ENCODE data around the gene SAFB.

SAFB gene

DNA sequence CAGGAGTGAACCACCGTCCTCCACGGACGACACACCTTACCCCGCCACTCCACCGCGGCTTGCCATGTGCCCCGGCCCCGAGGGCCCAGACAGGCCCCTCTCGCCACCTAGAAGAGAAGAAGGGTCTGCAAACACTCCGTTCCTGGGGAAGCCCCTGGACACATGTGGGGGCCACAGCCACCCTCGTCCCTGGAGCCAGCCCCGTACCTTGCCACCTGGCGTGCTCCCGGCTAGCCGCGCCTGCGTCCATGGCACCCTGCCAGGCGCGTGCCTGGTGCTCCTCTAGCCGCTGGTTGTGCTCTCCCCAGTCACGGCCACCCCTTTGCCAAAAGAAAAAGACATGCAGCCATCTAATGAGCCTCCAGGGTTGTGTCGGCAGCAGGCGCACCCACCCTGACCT is 35.2 kb upstream of the SAFB start:
- peaks cover 17% of the 10 kb centered on the region for H3K4me1 ChIP-seq (ENCODE audit: insufficient read depth, low read length)
- H3K27ac ChIP-seq (ENCODE audit: low read depth, low read length): no peak overlapping the region
- WGBS: 95% methylated on average over 23 of the region's 23 CpGs

DNA sequence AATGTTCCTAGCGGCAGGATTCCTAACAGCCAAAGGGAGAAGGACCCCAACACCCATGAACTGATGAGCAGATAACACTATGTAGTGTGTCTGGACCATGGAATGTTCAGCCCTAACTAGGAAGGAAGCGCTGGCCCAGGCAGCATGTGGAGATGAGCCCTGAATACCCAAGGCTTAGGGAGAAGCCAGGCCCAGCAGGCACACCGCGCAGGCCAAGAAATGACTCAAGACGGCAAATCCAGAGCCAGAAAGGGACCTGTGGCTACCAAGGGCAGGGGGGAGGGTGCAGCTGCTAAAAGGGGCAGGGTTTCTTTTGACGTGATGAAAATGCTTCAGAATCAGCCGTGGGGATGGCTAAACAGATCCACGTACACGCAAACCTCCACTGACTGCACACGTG is 34.4 kb upstream of the SAFB start:
- peaks cover 65% of the 10 kb centered on the region for H3K36me3 ChIP-seq (ENCODE audit: insufficient read depth, low read length)

More for the DNA sequence above, 35.2 kb upstream of the SAFB start:
- Histone ChIP-seq H3K9me3 (ENCODE audit: insufficient read depth, low read depth, low read length) (no peaks in the 10 kb centered on the region), H3K4me3 (ENCODE audit: low read length) (no peak overlapping the region), H3K36me3 (ENCODE audit: insufficient read depth, low read length) (peaks cover 58% of the 10 kb centered on the region), H3K27me3 (ENCODE audit: insufficient read depth, low read length) (no peaks in the 10 kb centered on the region), H3K9ac (ENCODE audit: low read depth, low read length) (no peak overlapping the region)

DNA sequence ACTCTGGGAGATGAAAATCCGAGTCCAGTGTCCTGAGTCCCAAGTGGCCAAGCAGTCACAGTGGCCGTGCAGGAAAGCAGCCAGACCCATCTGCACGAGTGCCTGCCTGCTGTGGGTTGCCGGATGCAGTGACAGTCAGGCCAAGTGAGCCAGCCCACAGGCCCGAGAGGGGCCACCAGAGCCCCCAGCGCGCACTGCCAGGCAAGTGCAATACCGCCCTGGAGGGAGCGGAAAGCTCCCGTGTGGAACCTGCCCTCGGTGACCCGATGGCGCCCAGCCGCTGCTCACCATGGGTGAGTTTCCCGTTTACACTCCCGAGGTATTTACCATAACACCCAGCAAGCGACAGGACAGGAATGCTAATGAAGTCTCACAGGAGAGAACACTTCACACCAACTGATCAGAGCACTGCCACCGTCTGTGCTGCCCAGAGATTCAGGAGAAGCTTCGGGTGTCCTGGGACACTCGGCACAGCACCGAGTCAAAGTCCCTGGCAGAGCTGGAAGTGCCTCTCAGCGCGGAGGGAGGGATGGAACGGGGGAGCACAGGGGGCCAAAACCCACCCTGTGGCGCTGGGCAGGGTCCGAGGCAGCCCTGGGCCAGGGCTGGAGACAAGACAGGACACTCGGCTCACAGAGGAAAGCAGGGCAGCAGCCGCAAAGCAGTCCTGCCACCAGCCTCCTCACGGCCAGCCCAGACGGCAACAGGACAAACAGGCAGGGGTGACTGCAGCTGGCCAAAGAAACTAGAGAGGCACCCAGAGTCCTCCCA is 33.8 kb upstream of the SAFB start:
- no peaks in the 10 kb centered on the region for H3K27me3 ChIP-seq (ENCODE audit: insufficient read depth, low read length)
- WGBS: 80% methylated on average over 30 of the region's 30 CpGs
- no peak overlapping the region for H3K4me3 ChIP-seq (ENCODE audit: low read length)
- no peaks in the 10 kb centered on the region for H3K9me3 ChIP-seq (ENCODE audit: insufficient read depth, low read depth, low read length)
- peaks cover 17% of the 10 kb centered on the region for H3K4me1 ChIP-seq (ENCODE audit: insufficient read depth, low read length)
- H3K9ac ChIP-seq (ENCODE audit: low read depth, low read length): no peak overlapping the region
- peaks cover 72% of the 10 kb centered on the region for H3K36me3 ChIP-seq (ENCODE audit: insufficient read depth, low read length)
- H3K27ac ChIP-seq (ENCODE audit: low read depth, low read length): peak overlapping the region; percentile 35; the same call in 1 of the 2 replicates

More for the DNA sequence above, 34.4 kb upstream of the SAFB start:
- H3K27me3 ChIP-seq (ENCODE audit: insufficient read depth, low read length): no peaks in the 10 kb centered on the region
- H3K9me3 ChIP-seq (ENCODE audit: insufficient read depth, low read depth, low read length): no peaks in the 10 kb centered on the region
- H3K9ac ChIP-seq (ENCODE audit: low read depth, low read length): no peak overlapping the region
- H3K4me3 ChIP-seq (ENCODE audit: low read length): no peak overlapping the region
- H3K27ac ChIP-seq (ENCODE audit: low read depth, low read length): no peak overlapping the region
- H3K4me1 ChIP-seq (ENCODE audit: insufficient read depth, low read length): peaks cover 17% of the 10 kb centered on the region
- WGBS: 94% methylated on average over 10 of the region's 10 CpGs

DNA sequence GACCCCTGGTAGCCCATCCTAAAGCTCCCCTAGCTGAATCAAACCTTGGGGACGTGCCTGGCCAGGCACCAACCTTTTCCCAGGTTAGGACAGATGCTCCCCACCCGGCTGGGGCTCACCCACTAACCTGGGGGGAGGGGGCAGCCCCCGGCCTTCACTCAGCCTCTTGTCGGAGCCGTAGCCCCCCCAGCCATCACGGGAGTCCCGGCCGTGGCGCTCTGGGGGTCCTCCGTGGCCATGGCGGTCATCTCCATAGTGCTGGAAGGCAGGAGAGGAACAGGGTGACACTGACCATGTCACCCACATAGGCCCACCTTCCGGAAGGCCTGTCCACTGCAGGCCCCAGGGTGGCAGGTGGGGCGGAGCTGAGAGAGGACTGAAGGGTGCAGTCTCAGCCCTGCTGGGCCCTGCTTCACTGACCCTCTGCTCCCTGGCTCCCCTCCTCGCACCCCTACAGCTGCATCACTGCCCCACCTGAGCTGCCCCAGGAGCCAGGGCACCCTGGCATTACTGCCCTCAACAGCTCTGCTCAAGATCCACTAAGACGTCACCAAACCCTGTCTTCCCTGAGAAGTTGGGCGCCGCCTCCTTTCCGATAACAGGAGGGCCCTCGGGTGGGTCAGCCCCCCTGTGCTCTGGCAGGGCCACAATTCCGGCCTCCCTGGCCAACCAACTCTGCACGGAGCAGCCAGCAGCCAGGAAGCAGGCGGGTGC is 32.6 kb upstream of the SAFB start:
- Histone ChIP-seq H3K27me3 (ENCODE audit: insufficient read depth, low read length) (no peaks in the 10 kb centered on the region), H3K27ac (ENCODE audit: low read depth, low read length) (no peak overlapping the region), H3K4me3 (ENCODE audit: low read length) (no peak overlapping the region), H3K9me3 (ENCODE audit: insufficient read depth, low read depth, low read length) (no peaks in the 10 kb centered on the region), H3K36me3 (ENCODE audit: insufficient read depth, low read length) (peaks cover 84% of the 10 kb centered on the region), H3K4me1 (ENCODE audit: insufficient read depth, low read length) (peaks cover 14% of the 10 kb centered on the region), H3K9ac (ENCODE audit: low read depth, low read length) (no peak overlapping the region)
- 95% methylated on average over 22 of the region's 22 CpGs for WGBS

DNA sequence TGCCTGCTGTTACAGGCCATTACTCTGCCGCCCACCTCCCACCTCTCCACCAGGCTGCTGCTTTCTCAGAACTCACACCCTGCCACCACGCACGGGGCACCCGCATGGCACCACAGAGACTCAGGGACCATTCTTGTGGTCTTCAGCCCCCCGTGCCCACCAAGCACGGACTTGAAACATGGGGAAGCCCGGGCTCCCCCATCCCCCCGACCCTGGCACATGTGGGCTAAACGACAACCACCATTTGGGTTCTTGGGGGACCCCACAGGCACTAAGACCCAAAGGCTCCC is 32.1 kb upstream of the SAFB start:
- H3K9ac ChIP-seq (ENCODE audit: low read depth, low read length): no peak overlapping the region
- H3K36me3 ChIP-seq (ENCODE audit: insufficient read depth, low read length): peaks cover 89% of the 10 kb centered on the region

DNA sequence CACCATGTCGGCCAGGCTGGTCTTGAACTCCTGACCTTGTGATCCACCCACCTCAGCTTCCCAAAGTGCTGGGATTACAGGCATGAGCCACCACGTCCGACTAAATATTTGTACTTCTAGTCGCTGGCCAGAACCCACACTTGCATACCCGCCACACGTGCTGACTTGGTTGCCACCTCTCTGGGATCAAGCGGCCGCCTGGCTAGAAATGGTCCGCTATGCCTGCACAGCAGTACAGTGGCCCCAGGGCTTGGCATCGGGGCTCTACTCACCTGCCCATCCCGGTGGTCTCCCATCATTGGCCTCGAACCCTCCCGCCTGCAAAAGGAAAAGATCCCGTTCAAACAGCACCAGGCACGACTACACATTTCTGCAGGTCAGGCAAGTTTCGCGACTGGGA is 31.4 kb upstream of the SAFB start:
- Histone ChIP-seq H3K27me3 (ENCODE audit: insufficient read depth, low read length) (no peaks in the 10 kb centered on the region), H3K9ac (ENCODE audit: low read depth, low read length) (no peak overlapping the region), H3K4me1 (ENCODE audit: insufficient read depth, low read length) (0 out of 2 replicates have a peak, but pooled peaks cover 3% of the 10 kb centered on the region), H3K27ac (ENCODE audit: low read depth, low read length) (no peak overlapping the region), H3K4me3 (ENCODE audit: low read length) (no peak overlapping the region), H3K9me3 (ENCODE audit: insufficient read depth, low read depth, low read length) (no peaks in the 10 kb centered on the region), H3K36me3 (ENCODE audit: insufficient read depth, low read length) (peaks cover 96% of the 10 kb centered on the region)
- WGBS: 96% methylated on average over 17 of the region's 17 CpGs

More for the DNA sequence above, 32.1 kb upstream of the SAFB start:
- no peaks in the 10 kb centered on the region for H3K9me3 ChIP-seq (ENCODE audit: insufficient read depth, low read depth, low read length)
- H3K4me3 ChIP-seq (ENCODE audit: low read length): no peak overlapping the region
- H3K4me1 ChIP-seq (ENCODE audit: insufficient read depth, low read length): 0 out of 2 replicates have a peak, but pooled peaks cover 9% of the 10 kb centered on the region
- H3K27me3 ChIP-seq (ENCODE audit: insufficient read depth, low read length): no peaks in the 10 kb centered on the region
- 96% methylated on average over 9 of the region's 9 CpGs for WGBS
- no peak overlapping the region for H3K27ac ChIP-seq (ENCODE audit: low read depth, low read length)

DNA sequence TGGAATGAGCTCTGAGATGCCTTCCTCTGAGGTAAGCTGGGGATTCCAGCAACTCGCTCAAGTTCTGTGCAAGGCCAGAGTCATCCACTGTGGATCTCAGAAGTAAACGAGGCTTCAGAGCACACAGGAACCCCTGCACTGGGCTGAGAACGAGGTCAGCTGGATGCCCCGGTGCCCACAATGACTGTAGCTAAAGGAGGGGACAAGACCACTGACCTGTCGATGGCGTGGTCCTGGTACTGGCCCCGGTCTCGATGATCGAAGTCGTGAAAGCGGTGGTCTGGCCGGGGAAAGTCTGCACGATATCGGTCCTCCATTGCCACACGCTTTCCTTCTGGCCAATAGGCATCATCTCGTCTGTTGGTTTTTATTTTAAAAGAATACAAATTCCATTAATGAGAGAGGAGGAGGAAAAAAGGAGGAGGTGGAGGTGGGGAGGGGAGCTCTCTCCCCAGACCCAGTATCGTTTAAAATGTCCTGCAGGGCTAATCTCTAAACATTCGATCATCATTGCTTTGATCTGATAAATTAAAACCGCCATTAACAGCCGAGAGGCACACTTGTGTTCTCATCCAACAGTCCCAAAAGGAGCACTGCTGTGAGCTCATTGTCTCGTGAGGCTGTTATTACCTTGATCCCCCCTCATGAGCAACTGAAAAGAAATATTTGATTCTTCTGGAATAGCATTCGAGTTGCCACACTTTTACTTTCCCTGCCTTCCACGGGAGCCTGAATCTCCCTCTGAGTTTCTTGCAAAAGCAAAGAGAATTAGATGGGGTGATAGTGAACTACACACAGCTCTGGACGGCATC is 30.1 kb upstream of the SAFB start:
- H3K4me3 ChIP-seq (ENCODE audit: low read length): no peak overlapping the region
- WGBS: 96% methylated on average over 23 of the region's 24 CpGs
- H3K4me1 ChIP-seq (ENCODE audit: insufficient read depth, low read length): no peaks in the 10 kb centered on the region
- no peak overlapping the region for H3K9ac ChIP-seq (ENCODE audit: low read depth, low read length)
- H3K27ac ChIP-seq (ENCODE audit: low read depth, low read length): no peak overlapping the region
- H3K27me3 ChIP-seq (ENCODE audit: insufficient read depth, low read length): no peaks in the 10 kb centered on the region
- H3K36me3 ChIP-seq (ENCODE audit: insufficient read depth, low read length): peaks cover 98% of the 10 kb centered on the region
- H3K9me3 ChIP-seq (ENCODE audit: insufficient read depth, low read depth, low read length): no peaks in the 10 kb centered on the region

DNA sequence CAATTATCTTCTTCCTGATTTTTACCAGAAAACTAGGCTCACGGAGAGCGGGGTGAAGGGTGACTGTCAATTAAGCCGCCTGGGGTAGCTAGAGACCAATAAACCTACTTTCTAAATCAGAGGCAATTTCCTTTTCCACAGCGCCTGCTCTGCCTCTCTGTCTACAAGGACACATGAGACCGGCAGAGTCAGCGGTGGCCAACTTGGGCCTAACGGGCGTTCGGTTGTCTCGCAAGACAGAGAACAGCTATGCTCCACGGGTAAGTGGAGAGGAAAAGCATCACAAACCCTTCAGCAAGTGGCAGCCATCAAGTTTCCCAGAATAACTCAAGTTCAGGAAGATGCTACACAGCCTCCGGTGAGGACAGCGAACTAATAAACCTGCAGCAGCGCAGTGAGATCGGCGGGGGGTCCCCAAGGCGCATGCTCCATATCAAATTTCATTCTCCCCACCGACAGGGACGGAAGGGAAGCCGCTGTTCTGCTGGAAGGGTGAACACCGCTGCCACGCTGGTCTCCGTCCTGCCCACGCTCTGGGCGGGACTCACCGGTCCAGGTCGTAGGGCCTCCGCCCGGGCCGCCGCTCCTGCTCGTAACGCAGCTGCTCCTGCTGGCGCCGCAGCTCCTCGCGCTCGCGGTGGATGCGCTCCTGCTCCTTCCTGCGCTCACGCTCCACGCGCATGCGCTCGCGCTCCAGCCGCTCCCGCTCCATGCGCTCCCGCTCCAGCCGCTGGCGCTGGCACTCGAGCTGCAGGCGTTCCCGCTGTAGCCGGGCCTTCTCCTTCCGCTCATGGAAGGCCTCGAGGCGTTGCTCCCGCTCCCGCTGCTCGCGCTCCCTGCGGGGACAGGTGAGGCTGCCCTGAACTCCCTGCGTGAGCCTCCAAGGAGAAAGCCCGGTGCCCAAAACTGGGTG is 29.3 kb upstream of the SAFB start:
- Histone ChIP-seq H3K4me3 (ENCODE audit: low read length) (no peak overlapping the region), H3K27me3 (ENCODE audit: insufficient read depth, low read length) (no peaks in the 10 kb centered on the region), H3K9me3 (ENCODE audit: insufficient read depth, low read depth, low read length) (no peaks in the 10 kb centered on the region), H3K9ac (ENCODE audit: low read depth, low read length) (no peak overlapping the region), H3K36me3 (ENCODE audit: insufficient read depth, low read length) (peaks cover 98% of the 10 kb centered on the region), H3K4me1 (ENCODE audit: insufficient read depth, low read length) (no peaks in the 10 kb centered on the region), H3K27ac (ENCODE audit: low read depth, low read length) (no peak overlapping the region)
- WGBS: 96% methylated on average over 67 of the region's 67 CpGs

DNA sequence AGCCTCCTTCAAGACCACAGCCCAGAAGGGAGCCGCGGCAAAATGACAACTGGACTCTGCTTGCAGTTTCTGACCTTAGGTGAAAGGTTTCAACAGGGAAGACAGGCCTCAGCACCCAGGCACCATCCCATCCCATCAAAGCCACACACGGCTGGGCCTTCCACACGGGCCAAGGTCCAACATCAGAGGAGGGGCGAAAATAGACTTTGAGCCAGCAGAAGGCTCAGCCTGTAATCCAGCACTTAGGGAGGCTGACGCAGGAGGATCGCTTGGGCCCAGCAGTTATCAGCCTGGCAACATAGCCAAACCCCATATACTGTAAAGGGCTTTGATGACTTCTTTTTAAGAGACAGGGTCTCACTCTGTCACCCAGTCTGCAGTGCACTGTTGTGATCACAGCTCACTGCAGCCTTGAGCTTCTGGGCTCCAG is 28.3 kb upstream of the SAFB start:
- no peak overlapping the region for H3K9ac ChIP-seq (ENCODE audit: low read depth, low read length)
- no peak overlapping the region for H3K27ac ChIP-seq (ENCODE audit: low read depth, low read length)
- 96% methylated on average over 7 of the region's 7 CpGs for WGBS
- peaks cover 98% of the 10 kb centered on the region for H3K36me3 ChIP-seq (ENCODE audit: insufficient read depth, low read length)
- H3K27me3 ChIP-seq (ENCODE audit: insufficient read depth, low read length): no peaks in the 10 kb centered on the region
- H3K4me1 ChIP-seq (ENCODE audit: insufficient read depth, low read length): no peaks in the 10 kb centered on the region
- H3K4me3 ChIP-seq (ENCODE audit: low read length): no peak overlapping the region
- no peaks in the 10 kb centered on the region for H3K9me3 ChIP-seq (ENCODE audit: insufficient read depth, low read depth, low read length)

DNA sequence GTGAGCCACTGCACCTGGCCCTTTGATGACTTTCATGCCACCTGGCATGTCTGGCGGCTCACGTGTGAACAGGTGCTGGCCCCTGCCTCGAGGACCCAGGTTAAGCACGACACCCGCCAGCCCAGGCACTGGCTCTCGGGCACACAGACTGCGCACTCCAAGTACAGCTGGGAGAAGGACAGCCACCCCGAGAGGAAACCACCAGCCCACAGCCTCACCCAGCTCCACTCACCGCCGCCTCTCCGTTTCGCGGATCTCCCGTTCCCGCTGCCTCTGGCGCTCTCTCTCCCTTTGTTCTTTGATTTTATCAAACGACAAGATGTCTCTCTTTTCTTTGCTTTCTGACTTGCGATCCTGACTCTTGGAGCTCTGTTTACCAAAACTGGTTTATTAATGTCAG is 27.8 kb upstream of the SAFB start:
- 96% methylated on average over 18 of the region's 18 CpGs for WGBS
- Histone ChIP-seq H3K9me3 (ENCODE audit: insufficient read depth, low read depth, low read length) (no peaks in the 10 kb centered on the region), H3K4me1 (ENCODE audit: insufficient read depth, low read length) (no peaks in the 10 kb centered on the region), H3K27ac (ENCODE audit: low read depth, low read length) (no peak overlapping the region), H3K36me3 (ENCODE audit: insufficient read depth, low read length) (peaks cover 98% of the 10 kb centered on the region), H3K4me3 (ENCODE audit: low read length) (no peak overlapping the region), H3K27me3 (ENCODE audit: insufficient read depth, low read length) (no peaks in the 10 kb centered on the region), H3K9ac (ENCODE audit: low read depth, low read length) (no peak overlapping the region)
